ENCODE data around the gene SLC46A1.

SLC46A1 gene

GRCh38 chr17:28379814-28380801, 25.9 kb downstream of the SLC46A1 start:
- DNase-seq = no peak

DNA sequence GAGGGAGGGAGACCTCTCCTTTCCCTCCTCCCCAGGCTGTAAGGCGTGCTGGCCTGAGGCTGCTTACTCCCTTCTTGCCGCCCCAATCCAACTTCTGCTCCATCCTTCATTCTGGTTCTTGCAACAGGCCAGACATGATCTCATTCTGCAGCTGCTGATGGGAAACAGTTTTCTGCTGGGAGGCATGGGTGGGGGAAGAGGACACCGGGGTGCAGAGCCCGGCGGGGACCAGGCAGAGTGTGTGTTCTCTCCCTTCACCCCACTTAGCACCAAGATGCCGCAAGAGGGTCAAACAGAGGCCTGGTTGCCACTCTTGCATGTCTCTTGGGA, 33.1 kb downstream of the SLC46A1 start:
- DNase-seq = no peak

DNA sequence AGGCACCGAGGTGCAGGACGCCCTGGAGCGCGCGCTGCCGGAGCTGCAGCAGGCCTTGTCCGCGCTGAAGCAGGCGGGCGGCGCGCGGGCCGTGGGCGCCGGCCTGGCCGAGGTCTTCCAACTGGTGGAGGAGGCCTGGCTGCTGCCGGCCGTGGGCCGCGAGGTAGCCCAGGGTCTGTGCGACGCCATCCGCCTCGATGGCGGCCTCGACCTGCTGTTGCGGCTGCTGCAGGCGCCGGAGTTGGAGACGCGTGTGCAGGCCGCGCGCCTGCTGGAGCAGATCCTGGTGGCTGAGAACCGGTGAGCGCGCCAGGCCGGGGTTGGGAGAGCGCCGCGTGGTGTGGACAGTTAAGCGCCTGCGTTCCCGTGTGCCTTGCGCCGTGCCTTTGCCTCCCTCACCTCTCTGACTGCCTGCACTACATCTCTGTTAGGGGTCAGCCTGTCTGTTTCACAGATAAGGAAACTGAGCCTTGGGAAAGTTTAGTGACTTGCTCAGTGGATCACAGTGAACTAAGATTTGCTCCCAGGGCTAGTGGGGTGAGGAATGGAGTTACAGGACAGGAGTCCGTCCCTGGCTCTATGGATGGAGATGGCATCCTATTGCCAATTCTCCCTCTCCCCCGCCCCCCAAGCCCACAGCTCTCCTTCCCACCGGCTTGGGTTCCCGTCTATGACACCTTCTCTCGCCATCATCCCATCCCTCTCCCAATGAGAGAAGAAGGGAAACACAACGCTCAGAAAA, 33.6 kb downstream of the SLC46A1 start:
- DNase-seq = no peak

DNA sequence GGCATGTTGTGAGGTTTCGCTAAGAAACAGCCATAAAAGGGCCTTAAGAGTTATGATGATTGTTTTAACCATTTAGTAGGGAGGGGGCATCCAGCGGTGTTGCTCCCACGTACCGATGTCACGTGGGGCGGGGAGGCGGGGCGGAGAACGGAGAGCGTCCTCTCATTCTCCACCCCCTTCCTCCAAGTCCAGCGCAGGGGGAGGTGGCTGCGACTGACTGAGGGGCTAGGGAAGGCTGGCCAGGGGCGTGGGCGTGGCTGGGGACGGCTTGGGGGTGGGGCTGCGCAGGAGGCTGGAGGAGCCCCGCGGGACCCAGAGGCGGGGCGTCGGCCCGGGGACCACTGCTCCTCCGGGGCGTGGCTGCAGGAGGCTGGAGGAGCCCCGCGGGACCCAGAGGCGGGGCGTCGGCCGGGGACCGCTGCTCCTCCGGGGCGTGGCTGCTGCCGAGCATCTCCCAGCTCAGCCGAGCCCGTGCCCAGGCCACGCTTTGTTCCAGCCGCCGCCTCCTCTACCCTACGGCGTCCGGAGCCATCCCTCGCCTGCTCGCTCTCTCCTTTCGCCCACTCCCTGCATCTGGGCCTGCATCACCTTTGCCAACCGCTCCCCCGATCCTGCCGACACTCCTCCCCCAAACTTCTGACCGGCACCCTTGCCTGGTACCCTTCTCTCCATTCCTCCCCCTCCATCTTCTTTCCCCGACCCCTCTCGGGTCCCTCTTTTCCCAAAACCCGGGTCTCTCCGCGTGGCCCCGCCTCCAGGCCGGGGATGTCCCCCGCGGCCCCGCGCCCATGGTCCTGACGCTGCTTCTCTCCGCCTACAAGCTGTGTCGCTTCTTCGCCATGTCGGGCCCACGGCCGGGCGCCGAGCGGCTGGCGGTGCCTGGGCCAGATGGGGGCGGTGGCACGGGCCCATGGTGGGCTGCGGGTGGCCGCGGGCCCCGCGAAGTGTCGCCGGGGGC, 34.5 kb downstream of the SLC46A1 start, which contains the start of gene SARM1:
Gene SARM1 (plus strand): TSS at position 450 of the 958 bp plus-strand sequence. CDS start 339 bp downstream, at position 789.
- DNase-seq = peak; percentile 75

GRCh38 chr17:28370744-28371103, 35.3 kb downstream of the SLC46A1 start:
- no peak for DNase-seq

- no peak for DNase-seq
Observed at GRCh38 chr17:28370035-28370743, 35.8 kb downstream of the SLC46A1 start, which contains the start of gene VTN. Gene VTN (minus strand): TSS chr17:28370307. CDS start chr17:28370203, 104 bp downstream.

DNA sequence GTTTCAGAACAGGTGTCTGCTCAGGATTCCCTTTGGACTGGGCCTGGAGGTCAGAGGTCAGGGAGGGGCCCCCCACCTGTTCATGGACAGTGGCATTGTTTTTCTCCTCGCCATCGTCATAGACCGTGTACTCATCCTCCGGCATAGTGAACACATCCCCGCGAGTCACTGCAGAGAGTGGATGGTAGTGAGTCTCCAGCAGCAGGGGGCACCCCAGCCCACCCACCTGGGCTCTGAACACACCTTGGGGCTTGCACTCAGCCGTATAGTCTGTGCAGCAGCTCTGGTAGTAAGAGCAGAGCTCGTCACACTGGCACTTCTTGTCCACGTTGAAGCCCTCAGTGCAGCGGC, 36.4 kb downstream of the SLC46A1 start:
- no peak for DNase-seq

DNA sequence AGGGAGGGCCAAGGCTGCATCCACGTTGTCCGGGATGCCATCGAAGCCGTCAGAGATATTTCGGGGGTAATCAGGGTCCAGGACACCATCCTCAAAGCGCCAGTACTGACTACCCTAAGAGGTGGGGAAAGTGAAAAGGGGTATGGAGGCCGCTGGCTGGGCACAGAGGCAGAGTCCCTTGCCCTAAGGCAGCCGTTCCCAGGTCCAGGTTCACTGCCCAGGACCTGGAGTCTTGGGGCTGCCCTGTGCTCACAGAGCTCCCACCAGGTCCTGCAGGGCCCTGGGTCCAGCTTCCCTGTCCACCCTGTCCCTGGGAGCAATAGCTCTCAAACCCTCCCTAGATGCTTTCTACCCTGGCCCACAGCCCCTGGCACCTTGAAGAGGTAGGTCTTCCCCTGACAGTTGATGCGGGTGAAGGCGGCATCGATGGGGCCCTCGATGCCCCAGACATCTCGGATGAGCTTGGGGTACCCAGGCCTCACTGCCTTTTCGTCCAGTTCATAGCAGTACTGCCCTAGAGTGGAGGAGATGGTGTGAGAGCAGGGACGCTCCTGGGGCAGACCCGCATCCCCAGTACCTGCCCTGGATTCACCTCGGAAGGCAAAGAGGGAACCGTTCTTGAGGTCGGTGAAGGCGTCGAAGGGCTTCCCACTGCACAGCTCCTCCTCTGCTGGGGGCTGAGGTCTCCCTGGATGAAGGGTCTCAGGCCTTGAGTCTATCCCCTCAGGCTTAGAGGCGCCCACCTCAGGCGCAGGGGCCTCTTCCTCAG, 36.9 kb downstream of the SLC46A1 start:
- DNase-seq = no peak

GRCh38 chr17:28368306-28368831, 37.6 kb downstream of the SLC46A1 start:
- DNase-seq = no peak

DNA sequence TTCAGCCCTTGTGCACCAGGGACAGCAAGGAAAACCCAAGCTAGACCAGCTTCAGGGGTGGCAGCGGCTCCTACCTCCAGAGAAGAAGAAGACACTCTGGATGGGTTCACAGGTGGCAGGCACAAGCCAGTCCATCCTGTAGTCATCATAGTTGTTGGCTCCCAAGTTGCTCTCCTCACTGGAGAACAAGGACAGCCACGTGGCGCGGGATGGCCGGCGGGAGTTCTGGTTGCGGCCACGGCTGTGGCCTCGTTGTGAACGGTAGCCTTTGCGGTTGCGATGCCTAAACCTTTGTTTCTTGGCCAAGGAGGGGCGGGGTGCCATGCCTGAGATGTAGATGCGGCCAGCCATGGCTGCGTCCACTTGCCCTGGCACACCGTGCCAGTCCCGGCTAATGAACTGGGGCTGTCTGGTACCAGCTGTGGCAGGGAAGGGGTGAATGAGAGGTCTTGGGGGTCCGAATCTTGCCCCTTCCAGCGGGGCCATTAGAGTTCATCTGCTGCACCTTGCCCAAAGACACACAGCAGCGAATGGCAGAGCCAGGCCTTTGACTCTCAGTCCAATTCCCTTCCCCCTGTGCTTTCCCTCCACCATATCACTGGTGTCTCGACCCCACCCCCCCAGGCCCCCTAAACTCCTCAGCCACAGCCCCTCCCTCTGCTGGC, 38.2 kb downstream of the SLC46A1 start:
- no peak for DNase-seq

GRCh38 chr17:28366605-28367004, 39.4 kb downstream of the SLC46A1 start:
- no peak for DNase-seq

- DNase-seq = no peak
Observed at GRCh38 chr17:28365487-28365886, 40.5 kb downstream of the SLC46A1 start.

GRCh38 chr17:28364665-28365363, 41.2 kb downstream of the SLC46A1 start, which contains the start of gene SEBOX:
Gene SEBOX (minus strand): TSS chr17:28365199. CDS start chr17:28365151, 48 bp downstream.
- no peak for DNase-seq

DNA sequence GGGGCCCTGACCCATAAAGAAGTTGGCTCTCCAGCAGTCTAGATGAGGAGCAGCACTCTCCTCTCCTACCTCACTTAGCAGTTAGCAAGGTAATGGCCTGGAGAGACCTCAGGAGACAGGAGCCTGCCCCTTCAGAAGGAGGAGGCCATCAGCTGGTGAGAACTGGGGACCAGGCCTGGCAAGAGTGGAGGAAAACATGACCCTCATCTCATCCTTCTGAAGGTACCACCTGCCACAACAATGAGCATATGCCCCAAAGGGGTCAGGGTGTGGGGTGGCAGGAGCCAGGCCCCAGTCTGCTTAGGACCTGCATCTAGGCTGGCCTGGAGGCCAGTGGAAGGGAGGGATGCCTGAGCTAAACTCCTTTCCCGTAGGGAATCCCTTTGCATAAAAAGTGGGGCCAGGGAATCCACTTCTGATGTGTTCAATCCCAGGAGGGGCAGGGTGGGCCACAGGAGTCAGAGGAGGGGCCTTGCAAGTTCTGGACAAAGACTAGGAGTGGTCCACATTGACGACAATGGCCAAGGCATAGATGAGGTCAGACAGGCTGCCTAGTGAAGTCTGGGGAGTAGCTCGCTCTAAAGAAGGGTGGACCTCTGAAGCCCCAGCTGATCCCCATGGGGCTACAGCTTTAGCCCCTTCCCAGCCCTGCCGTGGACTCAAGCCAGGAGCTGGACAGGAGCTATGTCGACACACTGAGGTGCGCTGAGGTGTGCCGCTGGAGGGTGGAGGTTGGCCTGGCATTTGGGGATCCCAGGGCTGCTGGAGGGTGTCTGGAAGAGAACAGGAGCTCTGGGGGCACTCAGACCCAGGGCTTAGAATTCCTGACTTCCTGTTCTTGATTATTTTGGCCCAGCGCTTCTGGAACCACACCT, 42.0 kb downstream of the SLC46A1 start:
- DNase-seq = no peak

- no peak for DNase-seq
Observed at GRCh38 chr17:28363186-28363585, 42.8 kb downstream of the SLC46A1 start.

- DNase-seq = no peak
Observed at GRCh38 chr17:28357901-28358197, 48.2 kb downstream of the SLC46A1 start.

DNA sequence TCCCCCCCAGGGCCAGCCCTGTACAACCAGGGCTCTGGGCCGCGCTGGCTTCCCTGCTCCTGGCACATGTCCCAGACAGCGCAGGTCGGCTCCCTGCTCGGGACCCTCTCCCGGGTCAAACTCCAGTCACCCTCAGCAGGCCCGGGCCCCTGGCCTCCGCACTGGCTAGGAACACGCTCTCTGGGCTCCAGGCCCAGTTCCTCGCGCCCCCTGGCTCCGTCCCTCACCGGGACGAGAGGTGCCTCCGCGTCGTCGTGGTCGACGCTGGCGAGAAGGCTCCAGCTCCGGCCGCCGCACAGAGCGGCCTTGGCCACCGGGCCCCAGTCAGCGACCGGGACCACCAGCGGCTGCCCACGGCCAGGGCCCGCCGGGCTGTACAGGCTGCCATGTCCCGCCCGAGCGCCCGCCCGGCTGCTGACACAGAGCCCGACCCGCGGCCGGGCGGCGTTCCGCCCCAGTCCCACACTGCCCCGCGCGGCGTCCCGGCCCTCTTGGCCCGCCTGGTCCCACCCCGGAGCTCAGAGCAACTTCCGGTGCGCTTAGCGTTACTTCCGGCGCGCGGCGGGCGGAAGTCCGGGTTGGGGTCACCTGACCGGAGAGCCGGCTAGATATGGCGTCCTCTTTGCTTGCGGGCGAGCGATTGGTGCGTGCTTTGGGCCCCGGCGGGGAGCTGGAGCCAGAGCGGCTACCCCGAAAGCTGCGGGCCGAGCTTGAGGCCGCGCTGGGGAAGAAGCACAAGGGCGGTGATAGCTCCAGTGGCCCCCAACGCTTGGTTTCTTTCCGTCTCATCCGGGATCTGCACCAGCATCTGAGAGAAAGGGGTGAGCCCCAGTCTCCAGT, 48.7 kb downstream of the SLC46A1 start, which contains the start of gene POLDIP2:
Gene POLDIP2 (minus strand): TSS at position 467 of the 840 bp plus-strand sequence. CDS start 79 bp downstream, at position 388.
- peak; percentile 93 for DNase-seq

DNA sequence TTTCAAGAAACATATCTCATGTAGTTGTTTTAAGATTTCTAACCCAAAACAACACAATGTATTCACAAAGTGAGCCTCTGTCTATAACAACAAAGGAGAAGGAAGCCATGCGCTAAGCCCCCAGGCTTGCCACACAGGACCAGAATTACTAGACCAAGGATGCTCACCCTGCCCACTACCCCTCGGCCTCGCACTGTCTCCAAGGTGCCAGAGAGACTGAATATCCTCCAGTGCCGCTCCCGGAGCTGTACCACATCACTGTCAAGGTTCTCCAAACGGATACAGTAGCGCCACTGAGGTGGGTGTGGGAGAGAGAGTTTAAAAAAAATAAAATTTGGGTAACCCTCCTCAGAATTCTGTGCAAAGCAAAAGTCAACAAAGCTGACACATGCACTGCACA, 55.7 kb downstream of the SLC46A1 start:
- DNase-seq = no peak
